Erythroblast (primary cell): ENCODE results near the gene DIP2B.

Source experiments
- DNase-seq, 2 experiments: peaks; one replicate each; lab custom pipeline; 2025; lab: John Stamatoyannopoulos, UW
- GATA1 ChIP-seq: IDR thresholded peaks from 2 replicates; pipeline ENCODE4 v1.6.1; 2011; ENCODE audit warnings: low read depth, mild to moderate bottlenecking, control low read depth, low read length, moderate library complexity
- POLR2A ChIP-seq: IDR thresholded peaks from 2 replicates; pipeline ENCODE4 v1.6.1; 2011; ENCODE audit warnings: mild to moderate bottlenecking, low read length

Gene DIP2B

GRCh38 chr12:50764286-50765094, 259.7 kb downstream of the DIP2B start:
- DNase-seq, result peak; percentile 78 to 84
- TF ChIP-seq GATA1 (no peak), POLR2A (no peak)

- TF ChIP-seq GATA1 (no peak), POLR2A (no peak)
- DNase-seq, result peak; percentile 84
These were observed 260.5 kb downstream of the DIP2B start for GRCh38 chr12:50765095-50765911.

GRCh38 chr12:50768391-50768790, 263.6 kb downstream of the DIP2B start:
- TF ChIP-seq POLR2A (no peak), GATA1 (no peak)
- DNase-seq, result no peak

GRCh38 chr12:50768813-50769212, 264.0 kb downstream of the DIP2B start:
- peak; percentile 86 to 89 for DNase-seq

GRCh38 chr12:50771409-50771808, 266.6 kb downstream of the DIP2B start:
- TF ChIP-seq POLR2A (no peak), GATA1 (no peak)
- no peak for DNase-seq

- DNase-seq, result no peak
- TF ChIP-seq POLR2A, result no peak
- no peak for TF ChIP-seq GATA1
These were observed 267.7 kb downstream of the DIP2B start for GRCh38 chr12:50772470-50772869.

GRCh38 chr12:50772877-50773276, 268.1 kb downstream of the DIP2B start:
- no peak for DNase-seq
- TF ChIP-seq POLR2A (no peak), GATA1 (no peak)

- no peak for TF ChIP-seq POLR2A
- TF ChIP-seq GATA1, result no peak
These were observed 270.5 kb downstream of the DIP2B start for GRCh38 chr12:50775251-50775650.

GRCh38 chr12:50776749-50777728, 272.3 kb downstream of the DIP2B start:
- TF ChIP-seq POLR2A, result no peak
- TF ChIP-seq GATA1, result no peak
- no peak for DNase-seq

More at GRCh38 chr12:50775251-50775650, 270.5 kb downstream of the DIP2B start:
- peak in 1 of 2 experiments; percentile 26 for DNase-seq

GRCh38 chr12:50778663-50779590, 274.1 kb downstream of the DIP2B start:
- DNase-seq, result no peak
- TF ChIP-seq GATA1 (no peak), POLR2A (no peak)

- TF ChIP-seq POLR2A (no peak), GATA1 (no peak)
- no peak for DNase-seq
These were observed 275.2 kb downstream of the DIP2B start for GRCh38 chr12:50780013-50780412.

GRCh38 chr12:50784501-50784900, 279.7 kb downstream of the DIP2B start:
- DNase-seq, result no peak
- TF ChIP-seq POLR2A (no peak), GATA1 (no peak)

- TF ChIP-seq GATA1 (no peak), POLR2A (no peak)
- no peak for DNase-seq
These were observed 280.7 kb downstream of the DIP2B start for GRCh38 chr12:50785406-50786001.
